Esophagus squamous epithelium (tissue), 5 donors: Measurements from ENCODE around the gene STAT1. TPM values are rescaled to one million over a fixed set of nuclear protein-coding genes. Genes with fewer than 3 reads are reported as not detected.

Source experiments
- DNase-seq: peaks from one replicate; lab custom pipeline; 2025; lab: John Stamatoyannopoulos, UW
- H3K27ac ChIP-seq, 4 donors: fragments of 200-600 bp; sonication (generic); one replicate each; pipeline ENCODE4 v1.5.1; 2016 to 2019; ENCODE audit warnings: mild to moderate bottlenecking in 1 of 4
- H3K27me3 ChIP-seq, 4 donors: fragments of 200-600 bp; sonication (generic); 1 replicate in 3 of 4; 2 replicates in 1 of 4; pipeline versions ENCODE4 v1.5.1 to v1.6.0; 2017 to 2021; ENCODE audit warnings: antibody characterized with exemption in 1 of 4
- H3K36me3 ChIP-seq, 3 donors: fragments of 200-600 bp; sonication (generic); one replicate each; pipeline ENCODE4 v1.5.1; 2016 to 2019
- H3K4me1 ChIP-seq, 3 donors: fragments of 200-600 bp; sonication (generic); one replicate each; pipeline ENCODE4 v1.5.1; 2017 to 2019
- H3K4me3 ChIP-seq, 4 donors: fragments of 200-600 bp; sonication (generic); 1 replicate in 3 of 4; 2 replicates in 1 of 4; pipeline ENCODE4 v1.5.1; 2016 to 2019; ENCODE audit warnings: mild to moderate bottlenecking in 2 of 4, moderate library complexity in 1 of 4
- H3K9me3 ChIP-seq, 3 donors: fragments of 200-600 bp; sonication (generic); one replicate each; pipeline ENCODE4 v1.5.1; 2016 to 2019
- POLR2A ChIP-seq, 4 donors: fragments of 450-650 bp; IDR thresholded peaks; one replicate each; pipeline ENCODE4 v1.6.1; 2017; ENCODE audit warnings: antibody characterized with exemption in 4 of 4, mild to moderate bottlenecking in 4 of 4, moderate library complexity in 3 of 4
- WGBS, 2 donors: methylation state at CpG; one replicate each; pipeline ENCODE4 v1.1.5; 2018; 5-methylcytosine and 5-hydroxymethylcytosine counted together
- intact Hi-C: fragments of 100-400 bp; cut with DNase I; formaldehyde crosslinking; loops from one replicate; pipeline ENCODE4 v1.15.0; 2022
- total RNA-seq, 4 donors: library from RNA; depleted of rRNA; stranded (reverse); fragments of >200 nt; gene quantifications; one replicate each; pipeline ENCODE4 v1.1.0, GENCODE V29; 2016
- TF ChIP-seq, protein P1 (sequence below), 6 experiments: fragments of 450-650 bp in 4 of 6; fragments of 200-600 bp in 2 of 6; sonication (generic) in 2 of 6; IDR thresholded peaks; one replicate each; pipeline ENCODE4 v1.5.1; 2016 to 2019; ENCODE audit warnings: antibody characterized with exemption in 6 of 6, mild to moderate bottlenecking in 4 of 6, moderate library complexity in 4 of 6
- donor health status: DM: yes; HTN: yes; CAD: no.

Gene STAT1
- total RNA-seq, 4 donors from 2014 or later = 23.6 to 58.9 (median 36.1) TPM

DNA sequence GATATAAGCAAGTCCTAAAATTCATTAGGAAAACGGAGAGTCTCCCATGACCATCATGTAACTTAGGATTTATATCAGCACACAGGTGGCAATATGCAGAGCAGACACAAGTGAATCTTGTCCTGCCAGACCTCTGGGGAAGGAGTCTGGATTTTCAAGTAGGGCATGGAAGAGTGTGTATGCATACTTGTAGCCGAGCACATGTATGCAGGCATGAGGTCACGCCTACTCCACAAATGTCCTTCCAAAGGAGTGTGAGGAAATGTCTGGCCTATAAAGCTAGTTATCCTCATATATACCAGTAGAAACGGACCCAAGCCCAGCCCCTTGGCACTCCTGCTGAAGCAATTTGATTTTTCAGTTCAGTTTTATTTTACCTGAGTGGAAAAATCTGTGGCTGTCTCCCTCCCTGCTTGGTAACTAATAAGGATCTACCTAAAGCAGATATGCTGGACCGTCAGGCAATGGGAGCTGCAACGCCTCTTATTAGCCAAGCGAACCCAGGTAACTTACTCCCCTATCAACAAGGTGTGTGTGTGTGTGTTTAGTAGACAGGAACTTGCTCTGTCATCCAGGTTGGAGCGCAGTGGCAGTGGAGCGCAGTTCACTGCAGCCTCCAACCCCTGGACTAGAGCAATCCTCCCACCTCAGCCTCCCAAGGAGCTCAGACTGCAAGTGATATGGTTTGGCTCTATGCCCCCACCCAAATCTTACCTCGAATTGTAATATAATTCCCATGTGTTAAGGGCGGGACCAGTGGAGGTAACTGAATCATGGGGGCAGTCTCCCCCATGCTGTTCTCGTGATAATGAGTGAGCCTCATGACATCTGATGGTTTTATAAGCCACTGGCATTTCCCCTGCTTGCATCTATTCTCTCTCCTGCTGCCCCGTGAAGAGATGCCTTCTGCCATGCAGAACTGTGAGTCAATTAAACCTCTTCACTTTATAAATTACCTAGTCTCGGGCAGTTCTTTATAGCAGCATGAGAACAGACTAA is 2.8 kb downstream of the STAT1 start:
- peaks cover 4 to 46% (median 13%) of the 10 kb centered on the region in 3 donors for H3K36me3 ChIP-seq
- DNase-seq = no peak
- H3K4me3 ChIP-seq = peak overlapping the region in 1 of 4 donors; percentile 90
- intact Hi-C loops = no loop called here
- TF ChIP-seq, protein P1, sequence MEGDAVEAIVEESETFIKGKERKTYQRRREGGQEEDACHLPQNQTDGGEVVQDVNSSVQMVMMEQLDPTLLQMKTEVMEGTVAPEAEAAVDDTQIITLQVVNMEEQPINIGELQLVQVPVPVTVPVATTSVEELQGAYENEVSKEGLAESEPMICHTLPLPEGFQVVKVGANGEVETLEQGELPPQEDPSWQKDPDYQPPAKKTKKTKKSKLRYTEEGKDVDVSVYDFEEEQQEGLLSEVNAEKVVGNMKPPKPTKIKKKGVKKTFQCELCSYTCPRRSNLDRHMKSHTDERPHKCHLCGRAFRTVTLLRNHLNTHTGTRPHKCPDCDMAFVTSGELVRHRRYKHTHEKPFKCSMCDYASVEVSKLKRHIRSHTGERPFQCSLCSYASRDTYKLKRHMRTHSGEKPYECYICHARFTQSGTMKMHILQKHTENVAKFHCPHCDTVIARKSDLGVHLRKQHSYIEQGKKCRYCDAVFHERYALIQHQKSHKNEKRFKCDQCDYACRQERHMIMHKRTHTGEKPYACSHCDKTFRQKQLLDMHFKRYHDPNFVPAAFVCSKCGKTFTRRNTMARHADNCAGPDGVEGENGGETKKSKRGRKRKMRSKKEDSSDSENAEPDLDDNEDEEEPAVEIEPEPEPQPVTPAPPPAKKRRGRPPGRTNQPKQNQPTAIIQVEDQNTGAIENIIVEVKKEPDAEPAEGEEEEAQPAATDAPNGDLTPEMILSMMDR (IDR thresholded peaks at IDR 0.05) = no peak
- TF ChIP-seq POLR2A (IDR thresholded peaks at IDR 0.05) = no peak
- 74 to 81% methylated on average over 13 to 14 of the region's 14 CpGs for WGBS, 2 donors
- no peaks in the 10 kb centered on the region for H3K9me3 ChIP-seq
- no peak overlapping the region for H3K27ac ChIP-seq
- no peaks in the 10 kb centered on the region for H3K27me3 ChIP-seq
- H3K4me1 ChIP-seq = peaks cover 25 to 42% (median 31%) of the 10 kb centered on the region in 3 donors

DNA sequence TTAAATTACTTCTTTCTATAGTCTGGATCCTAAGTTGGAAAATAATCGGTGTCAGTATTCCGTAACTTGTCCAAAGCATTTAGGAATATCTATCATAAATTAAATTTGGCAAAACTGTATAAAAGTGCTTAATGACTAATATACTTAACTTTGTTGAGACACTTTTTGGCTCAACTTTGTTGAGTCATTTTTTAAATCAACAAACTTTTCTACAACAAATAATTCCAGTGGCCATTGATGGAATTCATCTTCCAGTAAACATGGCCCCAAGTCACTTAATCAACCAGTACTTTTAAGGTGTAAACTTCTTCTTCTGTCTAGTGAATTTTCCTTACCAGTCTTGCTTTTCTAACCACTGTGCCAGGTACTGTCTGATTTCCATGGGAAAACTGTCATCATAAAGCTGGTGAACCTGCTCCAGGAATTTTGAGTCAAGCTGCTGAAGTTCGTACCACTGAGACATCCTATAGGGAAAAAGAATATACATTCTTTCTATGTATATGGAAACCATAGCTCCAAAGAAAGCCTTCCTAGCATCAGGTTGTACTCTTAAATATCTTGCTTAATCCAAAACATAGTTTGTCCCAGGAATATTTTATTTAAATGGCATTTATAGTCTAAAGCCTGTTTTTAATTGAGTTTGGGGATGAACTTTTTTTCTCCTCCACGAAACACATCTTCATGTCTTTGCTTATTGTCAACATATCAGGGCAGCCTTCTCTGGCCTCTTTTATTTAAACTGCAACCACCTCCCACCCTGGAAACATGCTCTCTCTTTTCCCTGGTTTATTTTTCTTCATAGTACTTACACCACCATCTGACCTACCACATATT is 4.2 kb downstream of the STAT1 start:
- 85 to 89% methylated on average over 4 of the region's 4 CpGs for WGBS, 2 donors
- Histone ChIP-seq H3K27me3 (no peaks in the 10 kb centered on the region), H3K4me3 (no peak overlapping the region), H3K9me3 (no peaks in the 10 kb centered on the region), H3K4me1 (peaks cover 24 to 40% (median 28%) of the 10 kb centered on the region in 3 donors), H3K36me3 (peaks cover 9 to 61% (median 22%) of the 10 kb centered on the region in 3 donors), H3K27ac (no peak overlapping the region)
- DNase-seq = no peak
- intact Hi-C loops = no loop called here
- TF ChIP-seq POLR2A (IDR thresholded peaks at IDR 0.05) = no peak
- TF ChIP-seq, protein P1 (IDR thresholded peaks at IDR 0.05) = no peak

DNA sequence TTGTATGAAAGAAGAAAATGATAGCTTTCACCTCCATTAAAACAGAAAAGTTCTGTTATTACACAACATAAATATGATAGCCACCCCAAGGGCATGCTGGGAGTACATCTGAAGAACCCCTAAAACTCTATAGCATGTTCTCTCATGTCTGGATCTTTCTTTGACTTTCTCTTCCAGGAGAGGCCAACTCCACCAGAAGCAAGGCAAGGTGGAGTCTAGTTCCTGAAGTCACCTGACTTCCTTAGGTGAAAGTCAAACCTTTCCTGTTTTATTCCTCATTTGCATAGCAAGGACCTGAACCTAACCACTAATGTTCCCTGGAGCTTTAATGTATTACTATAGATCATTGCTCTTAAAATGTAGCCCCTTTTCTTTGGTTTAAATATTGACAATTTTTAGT is 5.7 kb downstream of the STAT1 start:
- intact Hi-C loops = no loop called here
- no peak for TF ChIP-seq POLR2A (IDR thresholded peaks at IDR 0.05)
- TF ChIP-seq, protein P1 (IDR thresholded peaks at IDR 0.05) = no peak
- peaks cover 20 to 75% (median 36%) of the 10 kb centered on the region in 3 donors for H3K36me3 ChIP-seq
- no peak overlapping the region for H3K27ac ChIP-seq
- no peak for DNase-seq
- peaks cover 19 to 32% (median 25%) of the 10 kb centered on the region in 3 donors for H3K4me1 ChIP-seq
- no peaks in the 10 kb centered on the region for H3K27me3 ChIP-seq
- H3K9me3 ChIP-seq = no peaks in the 10 kb centered on the region
- no peak overlapping the region for H3K4me3 ChIP-seq

DNA sequence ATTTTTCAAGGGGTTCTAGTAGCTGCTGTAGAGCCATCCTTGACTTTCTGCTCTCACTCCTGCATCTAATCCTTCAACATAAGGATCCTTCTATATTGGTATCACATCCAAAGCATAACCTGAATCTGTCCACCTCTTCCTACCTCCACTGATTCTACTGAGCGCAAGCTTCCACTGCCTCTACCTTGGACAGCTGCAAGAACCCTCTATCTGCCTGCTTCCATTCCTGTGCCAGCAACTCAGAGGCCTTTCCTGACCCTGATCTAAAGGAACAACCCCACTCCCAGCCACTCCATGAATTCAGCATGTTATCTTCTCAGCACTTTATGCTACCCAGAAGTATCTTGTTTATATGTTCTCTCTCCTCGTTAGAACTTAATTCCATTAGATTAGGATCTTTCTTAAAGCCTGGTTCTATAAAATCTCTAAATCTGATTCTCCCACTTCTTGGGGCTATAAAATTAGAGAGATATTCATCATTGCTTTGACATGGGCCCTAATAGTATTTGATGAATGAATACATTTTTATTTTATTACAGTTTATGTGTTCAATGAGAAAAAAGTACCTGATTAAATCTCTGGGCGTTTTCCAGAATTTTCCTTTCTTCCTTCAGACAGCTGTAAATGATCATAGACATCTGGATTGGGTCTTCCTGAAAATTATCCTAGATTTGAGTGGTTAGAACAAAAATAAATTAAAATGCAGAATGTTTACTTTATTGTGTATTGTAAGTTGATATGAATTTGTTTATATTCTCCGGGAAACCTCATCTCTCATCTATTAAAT is 6.8 kb downstream of the STAT1 start:
- H3K36me3 ChIP-seq = peaks cover 22 to 86% (median 39%) of the 10 kb centered on the region in 3 donors

More for the DNA sequence above, 6.8 kb downstream of the STAT1 start:
- Histone ChIP-seq H3K27me3 (no peaks in the 10 kb centered on the region), H3K4me3 (no peak overlapping the region), H3K27ac (no peak overlapping the region), H3K4me1 (peaks cover 11 to 21% (median 16%) of the 10 kb centered on the region in 3 donors), H3K9me3 (no peaks in the 10 kb centered on the region)
- intact Hi-C loops = no loop called here
- WGBS, 2 donors = 83 to 88% methylated on average over 4 of the region's 4 CpGs
- no peak for DNase-seq
- TF ChIP-seq POLR2A (IDR thresholded peaks at IDR 0.05) = no peak
- TF ChIP-seq, protein P1 (IDR thresholded peaks at IDR 0.05) = no peak
